HG02938 (cell line): Measurements from ENCODE around the gene STK10.

Experiments
- ATAC-seq: cut with Tn5 transposase; IDR thresholded peaks from one replicate; pipeline ENCODE4 v1.9.1; 2021; ENCODE audit warnings: mild to moderate bottlenecking, moderate library complexity; ENCODE audit not compliant: unreplicated experiment

The STK10 gene

DNA sequence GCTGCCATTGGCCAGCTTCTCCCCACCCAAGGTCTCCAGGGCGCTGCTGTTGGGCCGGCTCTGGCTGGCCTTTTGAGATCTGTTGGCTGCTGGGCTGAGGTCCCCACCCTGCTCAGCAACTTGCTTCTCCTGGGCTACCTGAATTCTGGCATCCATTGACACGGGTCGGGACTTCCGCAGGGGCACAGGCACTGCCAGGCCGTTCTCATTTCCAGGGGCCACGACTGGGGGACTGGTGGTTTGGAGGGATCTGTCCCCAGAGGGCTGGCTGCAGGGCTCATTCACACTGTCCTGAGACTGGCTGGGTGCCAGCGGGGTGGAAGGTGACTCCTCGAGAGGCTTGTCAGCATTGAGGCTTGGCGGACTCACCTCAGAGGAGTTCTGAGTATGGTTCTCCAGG lies 94.5 kb downstream of the STK10 start:
- no peak for ATAC-seq

DNA sequence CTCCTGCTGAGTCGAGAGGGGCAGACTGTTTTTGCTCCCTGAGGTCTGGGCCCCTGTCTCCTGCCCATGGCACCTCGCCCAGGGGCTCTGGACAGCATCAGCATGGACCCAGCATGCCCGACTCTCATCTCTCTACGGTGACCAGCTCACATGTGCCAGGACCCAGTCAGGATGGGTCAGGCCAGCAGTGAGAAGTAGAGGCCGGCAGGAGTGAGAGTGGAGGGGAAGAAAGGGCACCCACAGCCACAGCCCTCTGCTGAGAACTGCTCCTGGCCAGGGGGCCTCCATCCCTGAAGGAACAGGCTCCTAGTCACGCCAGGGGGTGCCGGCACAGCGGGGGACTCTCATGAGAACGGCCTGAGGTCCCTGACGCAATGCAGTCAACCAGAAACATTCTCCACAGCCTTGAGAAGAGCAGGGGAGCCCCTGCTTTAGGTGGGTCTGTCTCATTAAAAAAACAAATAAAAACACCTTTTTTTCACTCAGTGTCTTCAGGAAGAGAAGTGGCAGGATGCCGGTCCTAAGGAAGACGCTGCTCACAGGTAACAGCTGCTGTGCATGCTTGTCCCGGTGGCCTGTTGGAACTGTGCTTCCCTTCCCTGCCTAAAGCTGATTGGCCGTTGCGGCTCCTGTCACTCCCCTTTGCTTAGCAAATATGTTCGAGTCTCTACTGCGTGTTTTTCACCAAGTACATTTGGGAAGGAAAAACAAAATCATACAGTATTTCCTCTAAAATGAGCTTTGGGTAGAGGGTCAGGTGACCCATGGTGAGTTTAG lies 95.9 kb downstream of the STK10 start:
- no peak for ATAC-seq

DNA sequence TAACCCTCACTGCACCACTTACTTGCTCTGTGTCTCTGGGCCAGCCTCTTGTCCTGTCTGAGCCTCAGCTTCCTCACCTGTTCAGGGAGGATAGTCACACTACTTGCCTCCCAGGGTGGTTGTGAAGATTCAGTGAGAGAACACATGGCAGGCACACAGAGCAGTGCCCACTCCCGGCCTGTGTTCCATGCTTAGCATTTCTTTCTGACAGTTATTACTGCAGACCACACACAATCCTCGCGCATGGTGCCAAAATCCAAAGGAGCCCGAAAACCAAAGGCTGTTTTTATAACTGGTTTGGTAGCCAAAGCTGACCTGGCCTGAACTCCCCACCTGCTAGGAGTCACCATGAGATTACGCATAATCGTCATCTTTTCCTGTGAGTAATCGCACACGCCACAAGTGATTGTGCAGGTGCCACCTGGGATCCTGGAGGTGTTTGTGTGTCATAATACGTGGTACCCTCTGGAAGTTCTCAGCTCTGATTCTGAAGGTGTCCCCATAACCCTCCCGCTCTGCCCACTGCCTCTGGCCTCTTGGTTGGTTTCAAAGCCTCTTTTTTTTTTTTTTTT lies 97.0 kb downstream of the STK10 start:
- ATAC-seq = no peak

DNA sequence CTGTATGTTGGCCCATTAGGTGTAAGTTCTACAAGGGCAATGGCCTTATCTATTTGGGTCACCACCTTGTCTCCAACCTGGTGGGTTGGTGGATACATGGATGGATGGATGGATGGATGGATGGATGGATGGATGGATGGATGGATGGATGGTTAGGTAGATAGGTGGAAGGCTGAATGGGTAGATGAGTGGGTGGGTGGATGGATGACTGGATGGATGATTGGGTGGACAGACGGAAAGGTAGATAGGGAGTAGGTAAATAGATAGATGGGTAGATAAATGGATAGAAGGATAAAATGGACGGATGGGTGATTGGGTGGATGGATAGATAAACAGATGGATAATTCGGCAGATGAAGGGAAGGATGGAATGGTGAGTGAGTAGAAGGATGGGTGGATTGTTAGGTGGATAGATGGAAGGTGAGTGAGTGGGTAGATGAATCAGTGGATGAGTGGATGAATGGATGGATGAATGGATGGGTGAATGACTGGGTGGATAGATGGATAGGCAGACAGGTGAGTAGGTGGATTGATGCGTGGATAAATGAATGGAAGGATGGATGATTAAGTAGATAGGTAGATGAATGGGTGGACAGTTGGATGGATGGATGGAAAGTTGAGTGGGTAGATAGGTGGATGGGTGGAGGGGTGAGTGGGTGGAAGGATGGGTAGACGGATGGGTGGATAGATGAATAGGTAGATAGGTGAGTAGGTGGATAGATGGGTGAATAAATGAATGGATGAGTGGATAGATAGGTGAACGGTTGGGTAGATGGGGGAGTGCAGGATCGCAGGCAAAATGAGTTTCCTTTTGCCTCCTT lies 98.5 kb downstream of the STK10 start:
- ATAC-seq = no peak

DNA sequence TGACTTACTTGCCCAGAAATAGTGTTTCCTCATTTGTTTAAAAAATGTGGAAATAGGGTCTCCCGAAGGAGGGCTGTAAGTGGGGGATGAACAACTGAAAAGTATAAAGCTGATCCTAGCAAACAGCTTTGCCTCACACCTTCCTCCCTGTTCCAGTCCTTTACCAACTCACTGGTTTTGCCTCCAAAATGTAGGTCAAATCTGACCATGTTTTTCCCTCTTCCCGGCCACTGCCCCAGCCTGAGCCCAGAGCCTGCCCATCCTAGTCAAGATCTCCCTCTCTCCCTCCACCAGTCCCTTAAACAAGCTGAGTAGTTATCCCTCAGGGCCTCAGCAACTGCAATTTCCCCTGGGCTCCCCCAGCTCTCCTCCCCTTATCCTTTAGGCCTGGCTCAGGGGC lies 99.2 kb downstream of the STK10 start:
- ATAC-seq = no peak

DNA sequence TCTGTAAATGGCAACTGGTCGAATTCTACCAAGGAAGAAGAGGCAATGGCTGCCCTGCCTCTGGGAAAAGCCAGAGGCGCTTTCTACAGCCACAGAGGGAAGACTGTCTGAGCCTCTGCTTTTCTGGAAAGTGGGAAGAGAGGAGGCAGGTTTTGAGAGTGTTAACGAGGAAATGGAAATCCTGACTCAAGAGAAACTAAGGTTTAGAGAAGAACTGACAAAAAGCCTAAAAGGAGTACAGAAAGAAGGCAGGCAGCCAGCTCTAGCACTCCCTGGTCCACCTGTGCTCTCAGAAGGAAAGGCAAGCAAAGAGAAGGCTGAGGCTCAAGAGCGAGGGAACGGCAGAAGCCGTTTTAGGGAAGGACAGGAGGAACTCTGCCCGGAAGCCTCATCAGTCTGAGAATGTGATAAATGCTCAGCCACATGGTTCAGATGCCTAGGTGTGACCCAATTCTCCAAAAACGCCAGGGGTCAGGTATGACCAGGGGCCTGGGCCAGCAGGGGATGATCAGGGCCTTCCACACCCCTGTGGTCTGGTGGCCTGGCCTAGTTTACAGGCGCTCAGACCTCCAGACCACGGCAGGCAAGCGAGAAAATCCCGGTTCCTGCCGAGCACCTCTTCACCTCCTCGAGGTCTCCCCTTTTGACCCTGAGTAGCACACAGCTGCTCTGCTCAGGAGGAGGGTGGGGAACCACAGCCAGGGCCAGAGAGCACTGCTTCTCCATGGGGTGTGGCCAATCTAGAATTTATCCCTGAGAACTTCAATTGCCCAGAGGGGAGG lies 101.6 kb downstream of the STK10 start:
- ATAC-seq = no peak

DNA sequence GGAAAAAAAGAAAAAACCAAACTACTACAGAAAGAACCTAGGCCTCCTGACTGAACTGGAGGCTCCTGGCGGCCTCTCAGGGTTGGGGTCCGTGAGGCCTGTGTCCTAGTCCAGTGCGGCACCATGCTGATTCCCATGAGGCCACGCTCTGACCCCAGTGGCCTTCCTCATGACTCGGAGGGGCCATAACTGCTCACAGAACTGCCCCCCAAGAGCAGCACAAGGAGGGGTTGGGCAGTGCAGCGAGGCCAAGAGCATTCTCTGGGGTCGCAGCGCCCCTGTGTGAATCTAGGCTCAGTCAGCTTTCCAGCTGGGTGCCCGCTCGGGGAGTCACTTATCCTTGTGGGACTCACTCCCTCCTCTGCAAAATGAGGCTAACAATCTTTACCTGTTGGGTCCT lies 102.3 kb downstream of the STK10 start:
- ATAC-seq = no peak

DNA sequence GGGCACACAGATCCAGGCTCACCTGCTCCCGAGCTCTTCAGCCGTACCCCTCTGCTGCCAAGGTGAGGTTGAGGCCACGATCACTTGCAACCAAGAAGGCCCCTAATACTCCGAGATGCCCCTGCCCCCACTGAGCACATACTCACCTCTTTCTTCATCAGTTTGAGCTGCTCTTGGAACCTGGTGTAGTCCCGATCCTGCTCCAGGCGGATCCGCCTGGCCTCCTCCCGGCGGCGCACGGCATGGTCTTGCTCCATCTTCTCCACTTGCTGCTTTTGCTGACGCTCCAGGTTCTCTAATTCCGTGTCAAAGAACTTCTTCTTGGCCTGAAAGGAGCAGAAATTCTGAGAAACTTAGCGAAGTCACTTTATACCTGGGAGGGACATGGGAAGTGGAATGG lies 105.8 kb downstream of the STK10 start:
- no peak for ATAC-seq

DNA sequence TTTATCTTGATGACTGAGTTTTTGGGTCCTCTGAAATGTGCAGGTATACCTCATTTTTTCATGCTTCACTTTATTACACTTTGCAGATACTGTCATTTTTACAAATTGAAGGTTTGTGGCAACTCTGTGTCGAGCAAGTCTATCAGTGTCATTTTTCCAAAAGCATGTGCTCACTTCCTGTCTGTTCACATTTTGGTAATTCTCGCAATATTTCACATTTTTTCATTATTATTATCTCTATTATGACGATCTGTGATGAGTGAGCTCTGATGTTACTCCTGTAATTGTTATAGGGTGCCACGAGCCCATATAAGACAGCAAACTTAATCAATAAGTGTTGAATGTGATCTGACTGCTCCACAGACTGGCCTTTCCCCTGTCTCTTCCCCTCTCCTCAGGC lies 108.1 kb downstream of the STK10 start:
- ATAC-seq = no peak

DNA sequence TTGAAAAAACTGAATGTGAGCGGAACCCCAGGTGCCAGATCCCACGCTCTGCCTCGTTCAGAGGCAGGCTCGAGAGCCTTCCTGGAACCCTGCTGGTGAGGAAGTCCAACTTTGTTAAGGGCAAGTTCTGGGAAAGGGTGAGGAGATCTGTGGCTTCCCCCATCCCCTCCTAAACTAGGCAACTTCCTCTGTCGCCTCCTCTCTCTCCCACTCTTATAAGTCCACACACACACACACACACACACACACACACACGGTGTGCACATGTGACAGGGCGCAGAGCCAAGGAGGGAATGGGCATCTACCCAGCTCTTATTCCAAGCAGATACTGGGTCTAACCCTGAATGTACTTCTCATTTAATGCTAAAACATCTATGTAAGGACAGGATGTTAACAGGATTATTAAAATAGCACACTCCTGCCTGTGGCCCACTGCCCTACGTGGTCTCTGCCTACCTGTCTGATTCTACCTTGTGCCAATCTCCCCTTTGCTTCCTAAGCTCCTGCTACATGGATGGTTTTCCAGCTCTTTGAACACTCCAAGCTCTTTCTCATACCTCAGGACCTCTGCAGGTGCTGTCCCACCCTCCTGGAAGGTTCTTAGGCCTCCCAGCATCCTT lies 109.2 kb downstream of the STK10 start:
- no peak for ATAC-seq

DNA sequence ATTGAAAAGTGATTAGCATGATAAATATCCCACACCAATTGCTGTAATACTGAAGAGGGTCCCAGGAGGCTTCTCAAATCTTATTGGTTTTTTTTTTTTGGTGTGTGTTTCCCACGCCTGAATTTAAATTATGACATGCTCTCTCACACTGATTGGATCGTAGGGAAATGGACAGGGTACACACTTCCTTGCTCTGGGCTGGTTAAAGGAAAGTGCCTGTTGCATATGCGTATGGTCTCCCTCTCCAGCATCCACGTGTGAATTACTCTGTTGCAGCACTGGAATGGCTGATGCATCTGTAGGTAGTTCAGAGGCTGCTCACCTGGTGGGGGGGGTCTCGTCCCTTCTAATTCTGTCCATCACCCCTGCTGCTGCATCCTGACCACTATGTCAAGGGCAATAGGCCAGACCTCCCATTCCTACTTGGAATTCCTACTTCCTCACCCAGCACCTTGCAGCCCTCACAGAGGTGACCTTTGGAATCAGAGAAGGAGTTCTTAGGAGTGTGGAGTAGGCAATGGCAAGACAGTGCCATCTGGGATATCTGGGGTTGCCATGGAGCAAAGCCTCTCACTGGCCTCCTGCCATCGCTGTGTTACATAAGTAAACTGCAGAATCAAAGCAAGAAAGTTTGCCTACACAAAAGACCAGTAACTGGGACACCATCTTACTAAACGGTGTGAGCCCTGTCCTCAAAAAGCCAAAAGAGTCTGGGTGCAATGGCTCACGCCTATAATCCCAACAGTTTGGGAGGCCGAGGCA lies 110.2 kb downstream of the STK10 start:
- ATAC-seq = no peak

DNA sequence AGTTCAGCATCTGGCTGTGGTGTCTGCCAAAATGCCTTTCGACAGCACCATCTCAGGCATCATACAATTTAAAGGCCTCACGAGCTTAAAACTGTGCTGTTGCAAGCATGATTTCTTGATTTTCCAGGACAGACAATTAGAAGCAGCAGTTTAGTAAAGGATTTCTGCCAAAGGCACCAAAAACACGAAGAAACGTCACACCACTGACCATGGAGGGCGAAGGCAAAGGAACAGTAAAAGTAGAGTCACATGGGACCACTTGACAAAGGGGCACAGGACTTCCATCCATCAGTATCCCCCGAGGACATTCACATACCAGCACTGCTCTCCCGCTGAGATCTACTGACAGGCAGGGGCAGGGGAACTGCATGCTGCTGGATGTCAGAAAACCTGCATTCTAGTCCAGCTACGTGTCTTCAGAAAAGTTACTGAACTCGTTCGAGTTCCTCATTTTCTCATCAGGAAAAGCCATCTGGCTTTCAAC lies 111.2 kb downstream of the STK10 start:
- ATAC-seq = no peak

DNA sequence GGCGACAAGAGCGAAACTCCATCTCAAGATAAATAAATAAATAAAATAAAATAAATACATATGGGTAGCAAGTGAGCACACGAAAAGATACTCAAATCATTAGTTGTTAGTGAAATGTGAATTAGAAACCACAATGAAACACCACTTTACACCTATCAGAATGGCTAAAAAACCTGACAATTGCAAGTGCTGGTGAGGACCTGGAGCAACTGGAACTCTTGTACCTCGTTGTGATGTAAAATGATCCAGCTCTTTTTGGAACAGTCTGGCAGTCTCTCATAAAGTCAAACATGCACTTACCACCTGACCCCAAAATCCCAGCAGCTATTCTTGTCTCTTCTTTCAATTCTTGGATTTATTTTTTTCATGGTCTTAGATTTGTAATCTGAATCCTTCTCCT lies 112.4 kb downstream of the STK10 start:
- no peak for ATAC-seq

DNA sequence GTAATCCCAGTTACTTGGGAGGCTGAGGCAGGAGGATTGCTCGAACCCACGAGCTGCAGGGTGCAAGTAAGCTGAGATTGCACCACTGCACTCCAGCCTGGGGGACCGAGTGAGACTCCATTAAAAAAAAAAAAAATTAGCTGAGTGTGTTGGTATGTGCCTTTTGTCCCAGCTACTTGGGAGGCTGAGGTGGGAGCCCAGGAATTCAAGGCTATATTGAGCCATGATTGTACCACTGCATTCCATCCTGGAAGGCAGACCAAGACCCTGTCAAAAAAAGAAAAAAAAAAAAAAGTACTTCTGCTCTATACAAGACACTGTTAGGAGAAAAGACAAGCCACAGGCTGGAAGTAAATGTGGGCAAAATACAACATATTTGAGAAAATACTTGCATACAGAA lies 113.1 kb downstream of the STK10 start:
- ATAC-seq = no peak

DNA sequence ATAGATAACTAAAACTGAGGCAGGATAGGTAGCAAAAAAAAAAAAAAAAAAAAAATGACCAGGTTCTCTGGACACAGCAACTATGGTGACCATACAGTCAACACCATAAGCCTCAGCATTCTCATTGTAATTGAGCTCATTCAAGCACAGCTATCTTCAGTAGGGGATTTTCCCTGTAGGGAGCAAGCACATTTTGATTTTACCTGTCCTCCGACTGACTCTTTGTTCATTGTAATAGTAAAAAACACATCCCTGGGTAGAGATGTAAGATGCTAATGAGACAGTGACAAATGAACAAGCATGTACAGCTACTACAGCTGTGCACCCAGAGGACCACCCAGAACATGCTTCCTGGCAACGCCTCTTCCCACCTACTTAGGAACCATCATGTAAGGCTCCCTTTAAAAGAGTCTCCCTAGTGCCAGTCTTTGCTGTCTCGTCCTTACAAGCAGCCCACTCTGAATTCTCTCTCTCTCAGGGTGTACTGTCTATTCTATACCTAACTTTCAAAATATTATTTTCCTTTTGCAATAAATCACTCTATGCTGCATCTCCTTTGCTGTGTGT lies 116.6 kb downstream of the STK10 start:
- no peak for ATAC-seq

DNA sequence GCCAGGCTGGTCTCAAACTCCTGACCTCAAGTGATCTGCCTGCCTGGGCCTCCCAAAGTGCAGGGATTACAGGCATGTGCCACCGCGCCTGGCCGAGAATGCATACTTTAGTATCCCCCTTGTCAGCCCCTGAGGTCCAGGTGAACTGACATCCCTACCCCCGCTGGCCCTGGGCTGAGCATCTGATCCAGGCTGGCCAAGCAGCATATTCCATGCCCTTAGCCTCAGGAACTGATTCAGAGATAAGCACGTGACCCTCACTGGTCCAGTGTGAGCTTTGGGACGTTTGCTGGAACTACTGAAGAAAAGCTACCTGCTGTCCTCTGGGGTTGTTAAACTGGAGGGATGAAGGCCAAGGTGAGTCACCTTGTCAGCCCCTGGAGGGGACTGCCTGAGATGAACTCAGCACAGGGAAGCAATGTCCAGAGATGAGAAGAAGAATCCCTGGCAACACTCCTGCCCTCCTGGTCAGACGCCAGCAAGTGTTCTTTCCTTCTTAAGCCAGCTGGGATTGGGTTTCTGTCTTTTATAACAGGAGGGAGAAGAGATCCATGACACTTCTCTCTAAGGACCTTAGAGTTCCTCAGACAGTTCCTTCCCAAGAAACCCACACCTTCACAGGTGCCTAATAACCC lies 122.5 kb downstream of the STK10 start:
- no peak for ATAC-seq

DNA sequence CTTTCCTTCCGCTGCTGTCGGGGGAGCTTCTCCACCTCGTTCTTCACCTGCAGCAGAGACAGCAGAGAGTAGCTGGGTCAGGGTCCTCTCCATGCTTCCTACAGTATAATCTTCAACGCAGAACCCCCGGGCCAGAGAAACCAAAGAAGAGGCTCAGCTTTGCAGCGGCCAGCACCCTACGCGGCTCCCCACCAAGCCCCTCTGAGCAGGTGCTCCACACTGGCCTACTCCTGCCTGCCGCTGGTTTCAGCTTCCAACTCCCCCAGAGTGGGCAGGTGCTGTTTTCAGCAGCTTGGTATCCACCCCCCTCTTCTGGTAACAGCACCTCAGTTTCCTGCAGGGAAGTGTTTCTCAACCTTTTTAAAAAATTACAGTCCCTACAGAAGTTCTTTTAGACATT lies 123.3 kb downstream of the STK10 start:
- no peak for ATAC-seq

DNA sequence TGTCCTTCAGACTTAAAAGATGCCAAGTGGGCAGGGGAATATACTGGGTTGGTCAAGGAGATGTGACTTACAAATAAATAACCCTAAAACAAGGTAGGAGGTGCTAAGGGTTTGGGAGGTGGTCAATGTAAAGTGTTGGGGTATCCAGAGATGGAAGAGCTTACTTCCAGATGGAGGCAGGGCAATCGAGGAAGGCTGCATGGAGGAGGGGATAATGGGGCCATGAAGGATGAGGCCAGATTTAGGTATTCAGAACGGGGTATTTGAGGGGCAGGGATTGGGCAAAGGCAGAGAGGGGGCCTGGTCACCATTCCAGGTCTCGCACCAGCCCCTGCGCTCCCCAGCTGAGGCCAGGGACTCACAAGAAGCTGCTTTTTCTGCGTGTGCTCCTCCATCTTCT lies 123.7 kb downstream of the STK10 start:
- no peak for ATAC-seq
